Gastroesophageal sphincter (tissue), 4 donors: ENCODE measurements around the gene DEFB128. TPM values are rescaled to one million over a fixed set of nuclear protein-coding genes. Genes with fewer than 3 reads are reported as not detected.
"Not testable (repeated sequence)": the region's sequence is repeated elsewhere in the genome, so short reads cannot be mapped to it uniquely, and the experiment has no call there.

Source experiments
- ATAC-seq: fragments of 150-250 bp; one replicate; pipeline ENCODE4 v1.9.1; 2016; ENCODE audit warnings: mild to moderate bottlenecking, moderate library complexity
- H3K27ac ChIP-seq, 4 donors: fragments of 200-600 bp; sonication (generic) in 3 of 4; 1 replicate in 3 of 4; 2 replicates in 1 of 4; pipeline ENCODE4 v1.5.1; 2016 to 2019
- H3K27me3 ChIP-seq: fragments of 200-600 bp; sonication (generic); one replicate; pipeline ENCODE4 v1.5.1; 2019
- H3K36me3 ChIP-seq, 2 donors: fragments of 200-600 bp; sonication (generic); one replicate each; pipeline ENCODE4 v1.5.1; 2019; ENCODE audit warnings: control low read depth in 1 of 2
- H3K4me1 ChIP-seq, 3 donors: fragments of 200-600 bp; sonication (generic); 1 replicate in 2 of 3; 2 replicates in 1 of 3; pipeline ENCODE4 v1.5.1; 2016 to 2019; ENCODE audit warnings: control low read depth in 2 of 3
- H3K4me3 ChIP-seq, 2 donors: fragments of 200-600 bp; sonication (generic); one replicate each; pipeline ENCODE4 v1.5.1; 2019; ENCODE audit warnings: mild to moderate bottlenecking in 1 of 2, moderate library complexity in 1 of 2
- H3K9me3 ChIP-seq, 3 donors: fragments of 200-600 bp; sonication (generic); one replicate each; pipeline ENCODE4 v1.5.1; 2017 to 2019; ENCODE audit warnings: control low read depth in 2 of 3
- CTCF ChIP-seq, 4 experiments: fragments of 200-600 bp in 2 of 4; fragments of 450-650 bp in 2 of 4; sonication (generic) in 1 of 4; IDR thresholded peaks; one replicate each; pipeline ENCODE4 v1.5.1; 2017 to 2019; ENCODE audit warnings: antibody characterized with exemption in 4 of 4, mild to moderate bottlenecking in 2 of 4, moderate library complexity in 2 of 4
- EP300 ChIP-seq: sonication (generic); formaldehyde crosslinking; IDR thresholded peaks from one replicate; pipeline ENCODE4 v1.6.1; 2017; ENCODE audit warnings: antibody characterized with exemption, mild to moderate bottlenecking
- POLR2A ChIP-seq, 2 donors: fragments of 450-650 bp; IDR thresholded peaks; one replicate each; pipeline ENCODE4 v1.6.1; 2017; ENCODE audit warnings: antibody characterized with exemption in 2 of 2, mild to moderate bottlenecking in 2 of 2, moderate library complexity in 1 of 2
- POLR2AphosphoS5 ChIP-seq: sonication (generic); formaldehyde crosslinking; IDR thresholded peaks from one replicate; pipeline ENCODE4 v1.6.1; 2017; ENCODE audit warnings: antibody characterized with exemption
- WGBS, 2 donors: methylation state at CpG; one replicate each; pipeline ENCODE4 v1.1.5; 2018; ENCODE audit warnings: low coverage in 1 of 2; 5-methylcytosine and 5-hydroxymethylcytosine counted together
- total RNA-seq, 4 donors: library from RNA; depleted of rRNA; stranded (reverse); fragments of >200 nt; gene quantifications; one replicate each; pipeline ENCODE4 v1.1.0, GENCODE V29; 2016

DEFB128 gene
- total RNA-seq, 4 donors from 2014 or later: not detected

DNA sequence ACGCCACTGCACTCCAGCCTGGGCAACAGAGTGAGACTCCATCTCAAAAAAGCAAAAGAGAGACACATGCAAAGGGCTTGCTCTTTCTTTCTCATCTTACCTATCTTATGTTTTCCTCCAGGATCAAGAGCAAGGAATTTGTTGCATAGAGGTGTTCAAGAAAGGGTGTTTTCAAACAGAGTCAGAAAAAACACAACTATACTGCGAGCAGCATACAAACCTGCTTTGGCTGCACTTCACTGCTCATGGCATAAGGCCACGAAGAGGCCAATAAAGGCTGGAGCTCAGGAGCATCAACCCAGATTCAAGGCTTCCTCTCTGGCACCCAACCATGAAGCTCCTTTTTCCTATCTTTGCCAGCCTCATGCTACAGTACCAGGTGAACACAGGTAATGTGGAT, 37.4 kb upstream of the DEFB128 start, which contains the start of gene DEFB129:
Gene DEFB129 (plus strand): TSS at position 301 of the 400 bp plus-strand sequence. CDS start 31 bp downstream, at position 332.
- no peak for ATAC-seq

DNA sequence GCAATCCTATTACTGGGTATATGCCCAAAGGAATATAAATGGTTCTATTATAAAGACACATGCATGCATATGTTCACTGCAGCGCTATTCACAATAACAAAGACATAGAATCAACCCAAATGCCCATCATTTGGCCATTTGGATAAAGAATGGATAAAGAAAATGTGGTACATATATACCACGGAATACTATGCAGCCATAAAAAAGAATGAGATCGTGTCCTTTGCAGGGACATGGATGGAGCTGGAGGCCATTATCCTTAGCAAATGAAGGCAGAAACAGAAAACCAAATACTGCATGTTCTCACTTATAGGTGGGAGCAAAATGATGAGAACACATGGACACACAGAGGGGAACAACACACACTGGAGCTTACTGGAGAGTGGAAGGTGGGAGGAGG, 36.4 kb upstream of the DEFB128 start:
- ATAC-seq, H3K36me3 ChIP-seq, H3K4me1 ChIP-seq, H3K9me3 ChIP-seq, H3K27ac ChIP-seq, H3K4me3 ChIP-seq: not testable (repeated sequence)
- WGBS, 2 donors: 65 to 66% methylated on average over 3 of the region's 3 CpGs
- peaks cover 10% of the 10 kb centered on the region for H3K27me3 ChIP-seq

More for the DNA sequence above, 37.4 kb upstream of the DEFB128 start, which contains the start of gene DEFB129:
- H3K4me1 ChIP-seq: no peaks in the 10 kb centered on the region
- WGBS, 2 donors: 67 to 76% methylated on average over 3 of the region's 3 CpGs
- TF ChIP-seq POLR2A (IDR thresholded peaks at IDR 0.05) (no peak), POLR2AphosphoS5 (no peak), CTCF (IDR thresholded peaks at IDR 0.05) (no peak), EP300 (no peak)
- H3K36me3 ChIP-seq: no peaks in the 10 kb centered on the region
- H3K27ac ChIP-seq: no peak within 1 kb of the TSS
- H3K9me3 ChIP-seq: no peaks in the 10 kb centered on the region
- peaks cover 9% of the 10 kb centered on the region for H3K27me3 ChIP-seq
- H3K4me3 ChIP-seq: no peak within 1 kb of the TSS

GRCh38 chr20:221258-221830, 31.8 kb upstream of the DEFB128 start:
- no peak overlapping the region for H3K27ac ChIP-seq
- H3K4me3 ChIP-seq: no peak overlapping the region
- H3K4me1 ChIP-seq: no peaks in the 10 kb centered on the region
- H3K36me3 ChIP-seq: no peaks in the 10 kb centered on the region
- WGBS, 2 donors: 50 to 75% methylated on average over 1 of the region's 1 CpG
- no peaks in the 10 kb centered on the region for H3K9me3 ChIP-seq
- H3K27me3 ChIP-seq: peaks cover 40% of the 10 kb centered on the region
- ATAC-seq: no peak
- TF ChIP-seq CTCF (IDR thresholded peaks at IDR 0.05) (no peak), POLR2AphosphoS5 (no peak), POLR2A (IDR thresholded peaks at IDR 0.05) (no peak)

GRCh38 chr20:219290-220115, 30.0 kb upstream of the DEFB128 start:
- TF ChIP-seq POLR2AphosphoS5 (no peak), EP300 (no peak), POLR2A (IDR thresholded peaks at IDR 0.05) (no peak), CTCF (IDR thresholded peaks at IDR 0.05) (no peak)
- peaks cover 48% of the 10 kb centered on the region for H3K27me3 ChIP-seq
- 0% methylated on average over 1 of the region's 1 CpG; no CpG with 5 or more reads in 1 of the 2 donors for WGBS, 2 donors
- no peaks in the 10 kb centered on the region for H3K9me3 ChIP-seq
- H3K36me3 ChIP-seq: no peaks in the 10 kb centered on the region
- H3K4me1 ChIP-seq: no peaks in the 10 kb centered on the region
- no peak overlapping the region for H3K4me3 ChIP-seq
- no peak for ATAC-seq
- H3K27ac ChIP-seq: no peak overlapping the region

GRCh38 chr20:217266-217665, 27.8 kb upstream of the DEFB128 start:
- peaks cover 48% of the 10 kb centered on the region for H3K27me3 ChIP-seq
- 21 to 67% methylated on average over 1 of the region's 1 CpG for WGBS, 2 donors
- ATAC-seq: no peak
- no peak overlapping the region for H3K27ac ChIP-seq
- no peaks in the 10 kb centered on the region for H3K36me3 ChIP-seq
- H3K9me3 ChIP-seq: no peaks in the 10 kb centered on the region
- H3K4me1 ChIP-seq: no peaks in the 10 kb centered on the region
- TF ChIP-seq POLR2A (IDR thresholded peaks at IDR 0.05): no peak
- TF ChIP-seq EP300: no peak
- no peak for TF ChIP-seq CTCF (IDR thresholded peaks at IDR 0.05)
- no peak for TF ChIP-seq POLR2AphosphoS5
- no peak overlapping the region for H3K4me3 ChIP-seq
